Neural cell (in vitro differentiated cells): ENCODE measurements around the gene SV2B. TPM values are rescaled to one million over a fixed set of nuclear protein-coding genes. Genes with fewer than 3 reads are reported as not detected.

Source experiments
- H2AFZ ChIP-seq: fragments of 200-600, 300-800 bp; sonication (generic), shearing (Covaris generic); 2 replicates; pipeline ENCODE4 v1.6.0; 2014; ENCODE audit warnings: low read depth, mild to moderate bottlenecking, antibody characterized with exemption, low read length, moderate library complexity
- H3F3A ChIP-seq: fragments of 200-600 bp; shearing (Covaris generic); 2 replicates; pipeline ENCODE4 v1.6.1; 2016; ENCODE audit warnings: mild to moderate bottlenecking, moderate library complexity, mixed read lengths, antibody characterized with exemption, low read length; ENCODE audit not compliant: insufficient read depth, poor library complexity, severe bottlenecking
- H3K27ac ChIP-seq: fragments of 200-600, 300-800 bp; sonication (generic), shearing (Covaris generic); 2 replicates; pipeline ENCODE4 v1.5.1; 2014; ENCODE audit warnings: mild to moderate bottlenecking, low read length, moderate library complexity
- H3K27me3 ChIP-seq: fragments of 300-800, 200-600 bp; sonication (generic), shearing (Covaris generic); 2 replicates; pipeline ENCODE4 v1.6.0; 2014; ENCODE audit warnings: mild to moderate bottlenecking, low read depth, low read length, moderate library complexity; ENCODE audit not compliant: insufficient read depth
- H3K36me3 ChIP-seq: fragments of 300-800, 200-600 bp; sonication (generic), shearing (Covaris generic); 2 replicates; pipeline ENCODE4 v1.5.1; 2014; ENCODE audit warnings: mild to moderate bottlenecking, antibody characterized with exemption, low read length, moderate library complexity; ENCODE audit not compliant: insufficient read depth
- H3K4me2 ChIP-seq: fragments of 300-800, 200-600 bp; sonication (generic), shearing (Covaris generic); 2 replicates; pipeline ENCODE4 v1.6.0; 2014; ENCODE audit warnings: mild to moderate bottlenecking, low read length
- H3K4me3 ChIP-seq: fragments of 300-800, 200-600 bp; sonication (generic), shearing (Covaris generic); 2 replicates; pipeline ENCODE4 v1.5.1; 2014; ENCODE audit warnings: mild to moderate bottlenecking, low read length, moderate library complexity
- H3K79me2 ChIP-seq: fragments of 200-600 bp; shearing (Covaris generic); replicated peaks from 2 replicates; pipeline ENCODE4 v1.6.0; 2014; ENCODE audit warnings: mild to moderate bottlenecking, low read length, moderate library complexity; ENCODE audit not compliant: insufficient read depth
- H3K9ac ChIP-seq: fragments of 300-800, 200-600 bp; sonication (generic), shearing (Covaris generic); 2 replicates; pipeline ENCODE4 v1.6.1; 2016; ENCODE audit warnings: mild to moderate bottlenecking, low read length, mixed read lengths
- H3K9me2 ChIP-seq: fragments of 200-600 bp; shearing (Covaris generic); 2 replicates; pipeline ENCODE4 v1.6.1; 2016; ENCODE audit warnings: mild to moderate bottlenecking, low read length, mixed read lengths; ENCODE audit not compliant: insufficient read depth
- H3K9me3 ChIP-seq: fragments of 200-600, 300-800 bp; sonication (generic), shearing (Covaris generic); 2 replicates; pipeline ENCODE4 v1.6.1; 2016; ENCODE audit warnings: mild to moderate bottlenecking, mixed run types, low read length, moderate library complexity, mixed read lengths
- H4K20me1 ChIP-seq: fragments of 200-600 bp; shearing (Covaris generic); 2 replicates; pipeline ENCODE4 v1.6.1; 2016; ENCODE audit warnings: mild to moderate bottlenecking, mixed run types; ENCODE audit not compliant: insufficient read depth
- CTCF ChIP-seq: fragments of 450-650 bp; IDR thresholded peaks from 2 replicates; pipeline ENCODE4 v1.5.1; 2014; ENCODE audit warnings: antibody characterized with exemption, mild to moderate bottlenecking, moderate library complexity; ENCODE audit not compliant: poor library complexity, severe bottlenecking
- EP300 ChIP-seq: fragments of 450-650 bp; conservative IDR thresholded peaks from 2 replicates; pipeline ENCODE4 v1.6.1; 2014; ENCODE audit warnings: antibody characterized with exemption, mild to moderate bottlenecking, moderate library complexity; ENCODE audit not compliant: poor library complexity, severe bottlenecking
- EZH2 ChIP-seq: fragments of 200-600, 300-800 bp; shearing (Covaris generic), sonication (generic); IDR thresholded peaks from 2 replicates; pipeline ENCODE4 v1.6.1; 2014; ENCODE audit warnings: antibody characterized with exemption, low read length, borderline replicate concordance, mild to moderate bottlenecking; ENCODE audit not compliant: insufficient read depth, poor library complexity, severe bottlenecking
- MXI1 ChIP-seq: fragments of 450-650 bp; conservative IDR thresholded peaks from 2 replicates; pipeline ENCODE4 v1.6.1; 2014; ENCODE audit warnings: antibody characterized with exemption, mild to moderate bottlenecking; ENCODE audit not compliant: poor library complexity, severe bottlenecking
- POLR2AphosphoS5 ChIP-seq: IDR thresholded peaks from 2 replicates; pipeline ENCODE4 v1.6.1; 2012
- RAD21 ChIP-seq: fragments of 450-650 bp; conservative IDR thresholded peaks from 2 replicates; pipeline ENCODE4 v1.6.1; 2014; ENCODE audit warnings: antibody characterized with exemption, mild to moderate bottlenecking, moderate library complexity
- REST ChIP-seq: IDR thresholded peaks from 2 replicates; pipeline ENCODE4 v1.6.1; 2012; ENCODE audit warnings: borderline replicate concordance
- SMC3 ChIP-seq: fragments of 450-650 bp; conservative IDR thresholded peaks from 2 replicates; pipeline ENCODE4 v1.6.1; 2014; ENCODE audit warnings: antibody characterized with exemption, mild to moderate bottlenecking, moderate library complexity; ENCODE audit not compliant: poor library complexity
- TAF1 ChIP-seq: IDR thresholded peaks from 2 replicates; pipeline ENCODE4 v1.6.1; 2012; ENCODE audit warnings: low read depth
- polyA plus RNA-seq: library from polyadenylated mRNA; depleted of rRNA; stranded (reverse); fragments of >200 nt; gene quantifications from 2 replicates; pipeline ENCODE4 v1.2.3, GENCODE V29; 2014

SV2B gene
- polyA plus RNA-seq, 1 donor from 2014 or later: 0.38 TPM

- Histone ChIP-seq H3K4me2 (no peak overlapping the region), H3K4me3 (no peak overlapping the region), H2AFZ (no peak overlapping the region), H3K79me2 (no peaks in the 10 kb centered on the region), H3F3A (no peaks in the 10 kb centered on the region), H3K9ac (no peak overlapping the region), H3K36me3 (no peaks in the 10 kb centered on the region), H3K9me3 (no peaks in the 10 kb centered on the region), H4K20me1 (no peaks in the 10 kb centered on the region), H3K9me2 (no peaks in the 10 kb centered on the region), H3K27ac (no peak overlapping the region), H3K27me3 (no peaks in the 10 kb centered on the region)
- TF ChIP-seq MXI1: no peak
These were observed 159.0 kb downstream of the SV2B start for GRCh38 chr15:91259077-91259476.

GRCh38 chr15:91261345-91261744 lies 161.3 kb downstream of the SV2B start:
- no peaks in the 10 kb centered on the region for H3K9me3 ChIP-seq
- no peak overlapping the region for H3K9ac ChIP-seq
- H3K9me2 ChIP-seq: no peaks in the 10 kb centered on the region
- H3K27ac ChIP-seq: no peak overlapping the region
- H4K20me1 ChIP-seq: no peaks in the 10 kb centered on the region
- H3F3A ChIP-seq: no peaks in the 10 kb centered on the region
- no peaks in the 10 kb centered on the region for H3K36me3 ChIP-seq
- TF ChIP-seq POLR2AphosphoS5: no peak
- TF ChIP-seq CTCF: no peak
- TF ChIP-seq SMC3: no peak
- no peak for TF ChIP-seq EZH2
- TF ChIP-seq EP300: no peak
- no peak for TF ChIP-seq RAD21
- TF ChIP-seq MXI1: no peak
- no peak for TF ChIP-seq TAF1
- TF ChIP-seq REST: no peak
- H3K4me3 ChIP-seq: no peak overlapping the region
- no peaks in the 10 kb centered on the region for H3K79me2 ChIP-seq
- H3K4me2 ChIP-seq: no peak overlapping the region
- H2AFZ ChIP-seq: no peak overlapping the region
- no peaks in the 10 kb centered on the region for H3K27me3 ChIP-seq
